Activated CD8-positive, alpha-beta memory T cell treated with anti-CD3 and anti-CD28 coated beads, Interleukin-2, amount 10 ng/mL, durations not matched to agents 7 days and 5 days (primary cell): ENCODE results near the gene ARHGEF16. TPM values are rescaled to one million over a fixed set of nuclear protein-coding genes. Genes with fewer than 3 reads are reported as not detected.

Source experiments
- ATAC-seq: fragments of 150-1000 bp; cut with Tn5 transposase; one replicate; pipeline ENCODE4 v1.10.0; 2021; ENCODE audit warnings: moderate library complexity
- CTCF ChIA-PET: fragments of 350-600 bp; sonication (Branson Sonifier 250); formaldehyde crosslinking; loops from one replicate; lab custom pipeline; 2021; ENCODE audit warnings: antibody characterized with exemption; lab: Charles Lee
- DNase-seq: peaks from one replicate; pipeline ENCODE4 v3.0.0-alpha.2; 2020
- H3K27ac Mint-ChIP-seq: one replicate; pipeline ENCODE4 v1.8.0; 2021; ENCODE audit warnings: mild to moderate bottlenecking, mixed read lengths
- H3K27me3 Mint-ChIP-seq: one replicate; pipeline ENCODE4 v1.8.0; 2021; ENCODE audit warnings: mixed read lengths
- H3K36me3 Mint-ChIP-seq: one replicate; pipeline ENCODE4 v1.8.0; 2021; ENCODE audit warnings: mild to moderate bottlenecking, mixed read lengths
- H3K4me1 Mint-ChIP-seq: one replicate; pipeline ENCODE4 v1.8.0; 2021; ENCODE audit warnings: mixed read lengths
- H3K4me3 Mint-ChIP-seq: one replicate; pipeline ENCODE4 v1.8.0; 2021; ENCODE audit warnings: mild to moderate bottlenecking, moderate library complexity, mixed read lengths
- H3K9me3 Mint-ChIP-seq: one replicate; pipeline ENCODE4 v1.8.0; 2022; ENCODE audit warnings: low read depth, mixed read lengths
- total RNA-seq, 2 experiments: library from RNA; stranded (reverse); gene quantifications; one replicate each; pipeline ENCODE4 v1.2.3, GENCODE V29; 2021

The ARHGEF16 gene
- total RNA-seq, 2 experiments from 2014 or later = not detected

DNA sequence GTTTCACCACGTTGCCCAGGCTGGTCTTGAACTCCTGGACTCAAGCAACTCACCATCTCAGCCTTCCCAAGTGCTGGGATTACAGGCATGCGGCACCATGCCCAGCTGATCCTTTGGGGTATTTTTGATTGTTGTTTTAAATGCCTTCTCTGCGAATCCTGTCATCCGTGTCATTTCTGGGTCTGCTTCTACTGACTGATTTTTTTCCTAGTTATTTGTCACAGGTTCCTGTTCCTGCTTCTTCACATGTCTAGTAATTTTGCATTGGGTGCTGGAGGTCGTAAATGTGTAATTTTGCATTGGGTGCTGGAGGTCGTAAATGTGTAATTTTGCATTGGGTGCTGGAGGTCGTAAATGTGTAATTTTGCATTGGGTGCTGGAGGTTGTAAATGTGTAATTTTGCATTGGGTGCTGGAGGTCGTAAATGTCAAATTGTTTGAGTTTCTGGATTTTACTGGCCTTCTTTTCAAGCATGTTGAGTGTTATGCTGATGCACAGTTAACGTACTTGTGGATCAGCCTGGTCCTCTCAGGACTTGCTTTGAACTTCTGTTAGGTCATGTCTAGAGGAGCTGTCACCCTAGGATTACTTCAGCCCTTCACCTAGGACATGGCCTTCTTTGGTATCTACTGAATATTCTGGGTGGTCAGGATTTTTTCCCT lies 4.1 kb upstream of the ARHGEF16 start:
- H3K27ac Mint-ChIP-seq = no peak overlapping the region
- CTCF ChIA-PET = no interaction called here
- no peak for DNase-seq
- H3K9me3 Mint-ChIP-seq = no peaks in the 10 kb centered on the region
- peaks cover 17% of the 10 kb centered on the region for H3K27me3 Mint-ChIP-seq
- ATAC-seq = no peak
- H3K36me3 Mint-ChIP-seq = peaks cover 1% of the 10 kb centered on the region
- H3K4me3 Mint-ChIP-seq = no peak overlapping the region
- no peaks in the 10 kb centered on the region for H3K4me1 Mint-ChIP-seq

DNA sequence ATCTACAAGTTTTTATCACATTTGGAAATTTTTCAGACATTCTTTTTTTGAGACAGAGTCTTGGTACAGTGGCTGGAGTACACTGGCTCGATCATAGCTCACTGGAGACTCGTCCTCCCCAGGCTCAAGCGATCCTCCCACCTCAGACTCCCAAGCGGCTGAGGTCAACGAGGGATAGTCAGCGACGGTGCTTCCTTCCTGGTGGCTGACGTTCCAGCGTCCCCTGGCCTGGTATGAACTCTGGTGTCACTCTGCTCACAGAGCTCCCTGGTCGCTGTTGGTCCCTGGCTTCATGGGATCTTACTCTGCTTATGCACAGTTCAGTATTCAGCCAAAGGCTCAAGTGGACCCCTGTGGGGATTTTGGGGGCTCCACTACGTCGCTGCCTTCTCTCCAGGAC lies 3.5 kb upstream of the ARHGEF16 start:
- H3K9me3 Mint-ChIP-seq = no peaks in the 10 kb centered on the region
- no peak overlapping the region for H3K4me3 Mint-ChIP-seq
- peaks cover 1% of the 10 kb centered on the region for H3K36me3 Mint-ChIP-seq
- no peak for DNase-seq
- ATAC-seq = no peak
- CTCF ChIA-PET = no interaction called here
- no peaks in the 10 kb centered on the region for H3K4me1 Mint-ChIP-seq
- H3K27me3 Mint-ChIP-seq = peaks cover 20% of the 10 kb centered on the region
- H3K27ac Mint-ChIP-seq = no peak overlapping the region

DNA sequence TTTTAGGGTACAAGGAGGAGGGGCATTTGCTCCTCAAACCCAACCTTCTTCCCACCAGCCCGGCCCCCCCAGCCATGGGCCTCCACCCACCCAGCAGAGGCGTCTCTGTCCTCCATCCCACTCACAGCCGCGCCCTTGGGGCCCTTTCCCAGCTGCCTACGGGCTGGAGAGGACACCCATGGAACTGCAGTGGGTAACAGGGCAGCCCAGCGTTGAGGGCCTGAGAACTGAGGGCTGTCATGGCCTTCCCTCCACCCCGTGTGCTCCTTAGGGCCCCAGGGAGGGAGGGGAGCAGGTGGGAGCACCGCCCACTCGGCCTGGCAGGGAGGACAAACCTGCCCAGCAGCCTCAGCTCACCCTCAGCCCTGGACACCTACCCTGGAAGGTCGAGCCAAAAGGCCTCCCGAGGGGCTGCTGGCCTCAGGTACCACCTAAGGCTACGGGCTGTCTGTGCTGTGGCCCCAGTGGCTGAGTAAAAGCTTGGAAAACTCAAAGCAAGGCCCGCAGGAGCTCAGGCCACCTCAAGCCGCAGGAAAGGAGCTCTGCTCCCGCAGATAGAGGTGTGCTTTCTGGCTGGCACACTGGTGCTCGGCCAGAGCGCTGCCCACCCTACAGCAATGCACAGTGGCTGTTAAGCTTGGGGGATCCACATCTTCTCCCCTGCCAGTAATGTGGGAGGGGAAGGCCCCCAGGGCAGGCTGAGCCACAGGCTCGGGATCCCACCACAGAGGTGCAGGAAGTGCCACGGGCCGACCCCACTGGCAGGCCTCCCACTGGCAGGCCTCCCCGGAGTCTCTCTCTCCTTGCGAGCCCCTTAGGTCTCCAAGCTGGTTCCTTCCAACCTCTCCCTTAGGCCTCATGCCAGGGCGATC lies 2.2 kb upstream of the ARHGEF16 start:
- Mint-ChIP-seq H3K4me1 (no peaks in the 10 kb centered on the region), H3K36me3 (peaks cover 1% of the 10 kb centered on the region), H3K4me3 (no peak overlapping the region), H3K27ac (no peak overlapping the region), H3K9me3 (no peaks in the 10 kb centered on the region), H3K27me3 (peaks cover 20% of the 10 kb centered on the region)
- CTCF ChIA-PET = interaction anchor here (0.6 to 2.6 kb wide), 22 partner anchors 10 to 431 kb away, joined by 3 to 49 read pairs (median 5); partner anchors contain the start of gene ACTRT2
- DNase-seq = no peak
- no peak for ATAC-seq

DNA sequence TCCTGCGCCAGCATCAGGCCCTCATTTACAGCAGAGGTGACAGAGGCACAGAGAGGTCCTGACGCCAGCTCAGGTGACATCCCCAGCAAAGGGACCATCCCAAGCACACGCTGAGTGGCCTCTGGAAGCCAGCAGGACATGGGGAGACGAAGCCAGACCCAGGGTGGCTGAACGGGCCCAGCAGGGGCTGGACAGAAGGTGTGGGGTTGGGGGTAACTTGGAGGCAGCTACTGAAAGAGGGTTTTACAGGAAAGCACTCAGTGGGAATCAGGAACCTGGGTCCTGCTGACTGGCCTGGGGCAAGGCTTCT lies 1.6 kb upstream of the ARHGEF16 start:
- CTCF ChIA-PET = interaction anchor here (0.6 to 2.6 kb wide), 23 partner anchors 10 to 432 kb away, joined by 3 to 49 read pairs (median 4); partner anchors contain the start of gene ACTRT2
- no peaks in the 10 kb centered on the region for H3K9me3 Mint-ChIP-seq
- ATAC-seq (no peak), DNase-seq (no peak)
- H3K4me1 Mint-ChIP-seq = no peaks in the 10 kb centered on the region
- peaks cover 16% of the 10 kb centered on the region for H3K27me3 Mint-ChIP-seq
- peaks cover 1% of the 10 kb centered on the region for H3K36me3 Mint-ChIP-seq
- H3K27ac Mint-ChIP-seq = no peak overlapping the region
- no peak overlapping the region for H3K4me3 Mint-ChIP-seq

DNA sequence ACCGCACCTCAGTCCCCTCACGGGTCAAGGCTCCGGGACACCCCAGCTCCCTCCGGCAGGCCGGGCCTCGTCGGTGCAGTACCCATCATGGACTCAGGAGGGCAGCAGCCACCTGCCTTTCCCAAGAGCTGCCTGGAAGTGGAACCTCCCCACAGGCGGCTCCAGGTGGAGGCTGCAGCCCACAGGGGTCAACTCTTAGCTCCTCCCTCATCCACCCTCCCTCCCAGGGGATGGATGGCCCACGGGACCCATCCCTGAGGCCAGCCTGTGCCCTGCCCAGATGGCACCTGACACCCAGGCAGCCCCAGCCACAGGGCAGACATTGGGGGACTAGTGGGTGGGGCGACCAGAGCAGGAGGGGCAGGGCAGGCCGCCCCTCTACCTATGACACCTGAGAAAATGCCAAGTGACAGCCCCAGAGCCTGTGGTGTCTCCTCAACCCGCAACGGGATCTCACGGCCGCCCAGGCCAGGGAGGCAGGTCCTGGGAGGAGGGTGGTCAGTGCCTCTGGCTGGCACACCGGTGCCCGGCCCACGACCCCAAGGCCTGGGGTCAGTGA lies 1.2 kb upstream of the ARHGEF16 start:
- peak; percentile 74 for DNase-seq
- Mint-ChIP-seq H3K4me1 (no peaks in the 10 kb centered on the region), H3K9me3 (no peaks in the 10 kb centered on the region), H3K4me3 (no peak overlapping the region), H3K27ac (no peak overlapping the region), H3K27me3 (peaks cover 16% of the 10 kb centered on the region), H3K36me3 (no peaks in the 10 kb centered on the region)
- ATAC-seq = peak; percentile 80
- CTCF ChIA-PET = interaction anchor here (0.6 to 2.6 kb wide), 24 partner anchors 9 to 433 kb away, joined by 3 to 49 read pairs (median 4); partner anchors contain the start of gene ACTRT2

DNA sequence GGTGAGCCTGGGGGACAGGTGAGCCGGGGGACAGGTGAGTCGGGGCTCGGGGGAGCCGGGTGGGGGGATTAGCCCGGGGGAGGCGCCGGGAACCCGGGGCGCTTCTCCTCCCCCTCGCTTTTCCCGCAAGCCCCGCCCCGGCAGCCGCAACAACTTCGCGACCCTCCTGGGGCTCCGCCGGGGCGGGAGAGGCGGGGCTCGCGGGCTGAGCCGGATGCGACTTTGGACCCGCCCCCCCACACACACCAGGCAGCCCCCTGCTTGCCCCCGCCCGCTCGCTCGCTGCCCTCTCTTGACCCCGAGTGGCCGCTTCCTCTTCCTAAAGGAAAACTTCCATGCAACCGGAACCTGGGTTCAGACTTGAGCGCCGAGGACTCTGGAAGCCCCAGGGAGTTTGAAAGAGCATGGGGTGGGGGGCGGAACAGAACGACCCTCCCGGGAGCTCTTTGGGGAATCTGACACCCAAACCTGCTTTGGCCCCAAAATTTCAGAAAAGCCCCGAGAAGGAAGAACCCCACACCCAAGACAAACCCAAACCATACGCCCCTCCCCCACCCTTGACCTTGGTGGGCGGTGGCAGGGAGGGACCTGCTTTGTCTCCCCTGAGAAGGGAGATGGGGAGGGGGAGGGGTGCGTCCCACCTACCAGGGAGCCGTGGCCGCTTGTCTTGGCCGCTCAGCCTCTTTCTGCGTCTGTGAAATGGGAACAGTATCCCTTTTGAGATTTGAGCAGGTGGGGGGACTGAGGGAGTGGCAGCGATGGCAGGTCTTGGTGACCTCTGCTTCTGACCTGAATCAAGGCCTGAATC lies 550 bp downstream of the ARHGEF16 start:
- no peaks in the 10 kb centered on the region for H3K36me3 Mint-ChIP-seq
- H3K27me3 Mint-ChIP-seq = peaks cover 12% of the 10 kb centered on the region
- CTCF ChIA-PET = interaction anchor here (0.7 kb wide), 1 partner anchor 28 kb away, joined by 3 read pairs; no protein-coding TSS in a partner anchor
- DNase-seq = no peak
- no peak overlapping the region for H3K27ac Mint-ChIP-seq
- no peak for ATAC-seq
- no peaks in the 10 kb centered on the region for H3K4me1 Mint-ChIP-seq
- H3K4me3 Mint-ChIP-seq = no peak overlapping the region
- H3K9me3 Mint-ChIP-seq = no peaks in the 10 kb centered on the region

DNA sequence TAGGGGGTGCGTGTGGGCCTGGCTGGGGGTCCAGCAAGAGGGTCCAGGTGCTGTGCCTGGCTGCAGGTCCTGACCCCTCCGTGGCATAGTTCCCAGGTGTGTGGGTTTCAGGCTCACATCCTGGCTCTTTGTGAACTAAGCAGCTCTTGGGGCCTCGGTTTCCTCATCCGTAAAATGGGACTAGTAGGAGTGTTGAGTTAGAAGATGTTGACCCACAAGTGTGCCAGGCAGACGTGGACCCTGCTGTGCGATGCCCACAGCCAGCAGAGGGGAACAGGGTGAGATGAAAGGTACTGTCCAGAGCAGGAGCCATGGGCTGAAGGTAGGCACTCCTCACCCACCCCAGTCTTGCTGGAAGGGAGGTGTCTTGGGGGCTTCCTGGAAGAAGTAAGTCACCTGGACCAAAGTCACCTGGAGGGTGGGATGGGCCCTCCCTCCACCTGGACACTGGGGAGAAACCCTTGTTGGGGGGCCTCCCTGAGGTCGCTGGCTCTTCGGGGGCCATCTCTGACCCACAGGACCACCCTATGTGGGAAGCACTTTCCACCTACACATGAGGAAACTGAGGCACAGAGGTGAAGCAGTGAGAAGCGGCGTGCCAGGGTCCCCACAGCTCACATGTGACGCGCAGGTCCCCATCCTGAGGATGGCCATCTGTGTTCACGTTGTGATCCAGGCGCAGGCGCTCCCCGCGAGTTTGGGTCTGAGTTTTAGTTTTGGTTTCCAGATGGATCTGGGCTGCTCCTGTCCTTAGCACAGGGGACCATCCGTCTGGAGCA lies 1.4 kb downstream of the ARHGEF16 start:
- Mint-ChIP-seq H3K27ac (no peak overlapping the region), H3K36me3 (no peaks in the 10 kb centered on the region), H3K9me3 (no peaks in the 10 kb centered on the region), H3K4me1 (no peaks in the 10 kb centered on the region), H3K27me3 (peaks cover 12% of the 10 kb centered on the region), H3K4me3 (no peak overlapping the region)
- CTCF ChIA-PET = no interaction called here
- ATAC-seq = no peak
- DNase-seq = no peak

DNA sequence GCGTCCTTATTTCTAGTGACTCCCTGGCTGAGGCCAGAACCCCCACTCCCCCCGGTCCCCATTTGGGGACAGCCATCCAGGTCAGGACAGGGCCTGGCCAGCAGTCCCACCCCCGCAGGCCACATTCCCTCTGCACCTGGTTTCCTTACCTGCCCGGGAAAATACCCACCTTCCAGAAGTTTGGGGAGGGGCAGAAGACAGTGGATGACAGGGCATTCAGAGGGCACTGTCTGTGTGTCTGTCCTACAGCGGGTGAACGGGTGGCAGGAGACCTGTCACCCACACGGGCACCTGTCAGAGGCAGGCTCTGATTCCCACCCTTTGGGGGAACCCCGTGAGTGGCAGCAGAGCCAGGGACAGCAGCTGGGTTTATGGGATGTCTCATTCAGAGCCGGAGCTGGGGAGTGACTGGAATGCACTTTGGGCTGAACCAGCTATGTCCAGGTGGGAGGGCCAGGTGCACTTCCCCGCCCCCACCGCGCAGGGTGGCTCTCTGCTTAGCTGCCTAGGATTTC lies 2.0 kb downstream of the ARHGEF16 start:
- no peaks in the 10 kb centered on the region for H3K4me1 Mint-ChIP-seq
- no peak overlapping the region for H3K27ac Mint-ChIP-seq
- no peak for ATAC-seq
- peaks cover 12% of the 10 kb centered on the region for H3K27me3 Mint-ChIP-seq
- H3K9me3 Mint-ChIP-seq = no peaks in the 10 kb centered on the region
- DNase-seq = no peak
- no peak overlapping the region for H3K4me3 Mint-ChIP-seq
- CTCF ChIA-PET = no interaction called here
- H3K36me3 Mint-ChIP-seq = no peaks in the 10 kb centered on the region

DNA sequence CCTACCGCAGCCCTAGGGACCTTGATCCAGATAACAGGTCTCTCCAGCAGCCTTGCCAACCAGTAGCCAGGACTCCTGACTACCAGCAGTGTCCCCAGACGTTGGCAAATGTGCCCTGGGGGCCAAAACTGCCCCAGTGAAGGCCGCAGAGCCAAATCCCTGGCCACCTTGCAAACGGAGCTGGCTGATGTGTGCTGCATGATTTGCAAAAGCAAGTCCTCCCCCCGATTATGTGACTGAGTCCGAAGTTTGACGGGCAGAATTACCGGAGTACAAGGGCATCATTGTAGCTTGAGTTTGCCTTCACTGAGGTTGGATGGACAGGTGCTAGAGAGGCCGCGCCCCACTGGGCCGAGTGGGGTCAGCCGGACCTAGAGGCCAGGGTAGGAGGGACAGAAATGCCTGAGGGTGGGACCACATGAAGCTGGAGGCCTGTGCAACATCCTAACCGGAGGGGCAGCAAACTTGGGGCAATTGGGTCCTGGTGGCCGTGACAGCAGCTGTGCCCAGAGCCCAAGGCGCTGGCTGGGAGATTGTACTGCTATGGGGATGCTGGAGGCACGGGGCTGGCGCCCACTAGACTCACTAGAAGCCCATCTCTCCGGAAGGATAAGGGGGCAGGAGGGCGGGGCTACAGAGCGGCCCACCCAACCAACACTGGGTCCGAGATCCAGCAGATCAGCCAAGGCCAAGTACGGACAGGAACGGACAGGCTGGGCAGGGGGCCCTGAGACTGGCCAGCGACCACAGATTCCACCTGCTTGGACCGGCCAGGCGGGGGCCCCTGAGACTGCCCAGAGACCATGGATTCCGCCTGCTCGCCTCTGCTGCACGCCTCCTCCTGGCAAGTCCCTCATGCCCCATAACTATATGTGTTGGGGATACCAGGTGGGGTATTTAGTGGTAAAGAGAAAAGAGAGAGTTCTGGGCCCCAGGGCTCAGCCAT lies 2.8 kb downstream of the ARHGEF16 start:
- H3K9me3 Mint-ChIP-seq = no peaks in the 10 kb centered on the region
- DNase-seq (no peak), ATAC-seq (no peak)
- CTCF ChIA-PET = no interaction called here
- no peaks in the 10 kb centered on the region for H3K4me1 Mint-ChIP-seq
- H3K27me3 Mint-ChIP-seq = peaks cover 12% of the 10 kb centered on the region
- H3K4me3 Mint-ChIP-seq = no peak overlapping the region
- H3K36me3 Mint-ChIP-seq = no peaks in the 10 kb centered on the region
- no peak overlapping the region for H3K27ac Mint-ChIP-seq

DNA sequence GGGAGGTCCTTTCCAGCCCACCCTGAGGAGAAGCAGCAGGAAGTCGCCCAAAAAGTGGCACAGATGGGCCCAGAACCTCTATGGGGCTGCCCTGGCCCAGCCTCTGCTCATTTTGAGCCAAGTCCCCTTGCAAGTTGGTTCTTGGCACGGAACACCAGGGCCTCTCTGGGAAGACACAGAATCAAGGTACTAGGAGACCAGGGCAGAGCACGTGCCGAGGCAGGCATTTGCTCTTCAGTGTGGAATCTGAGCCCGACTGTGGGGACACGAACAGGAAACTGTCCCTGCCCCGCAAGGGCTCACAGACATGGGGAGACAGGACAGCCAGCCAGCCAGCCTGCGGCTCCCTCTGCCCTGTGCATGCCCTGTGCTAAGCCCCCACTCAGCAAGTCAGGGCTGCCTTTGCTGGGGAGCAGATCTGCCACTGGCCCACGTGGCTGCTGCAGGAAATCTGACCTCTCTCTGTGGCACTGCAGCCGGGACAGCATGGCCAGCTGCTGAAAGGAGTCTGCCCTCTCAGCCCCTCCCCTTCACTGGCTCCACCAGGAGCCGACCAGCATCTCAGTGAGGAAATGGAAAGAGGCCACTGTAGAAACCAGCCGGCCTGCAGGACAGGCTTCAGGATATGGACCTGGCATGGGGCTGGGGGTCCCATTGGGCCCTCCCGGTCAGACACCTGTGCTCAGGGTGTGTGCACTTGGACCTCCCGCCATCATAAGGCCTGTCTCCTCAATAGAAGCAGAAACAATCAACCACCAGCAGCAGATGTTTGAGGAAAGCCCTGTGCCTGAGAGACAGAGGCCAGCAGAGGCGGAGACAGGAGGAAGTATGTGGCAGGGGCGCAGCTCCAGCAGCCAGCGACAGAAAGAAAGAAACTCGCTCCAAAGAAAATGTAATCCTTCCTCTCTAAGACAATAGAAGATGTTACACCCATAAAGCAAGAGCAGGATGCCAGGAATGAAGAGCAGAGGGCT lies 3.7 kb downstream of the ARHGEF16 start:
- peaks cover 11% of the 10 kb centered on the region for H3K27me3 Mint-ChIP-seq
- no peaks in the 10 kb centered on the region for H3K4me1 Mint-ChIP-seq
- no peaks in the 10 kb centered on the region for H3K9me3 Mint-ChIP-seq
- H3K27ac Mint-ChIP-seq = no peak overlapping the region
- no peak overlapping the region for H3K4me3 Mint-ChIP-seq
- H3K36me3 Mint-ChIP-seq = no peaks in the 10 kb centered on the region
- CTCF ChIA-PET = no interaction called here
- ATAC-seq (no peak), DNase-seq (no peak)
